ENCODE measurements around the gene ABRACL.
"Not testable (repeated sequence)": the region's sequence is repeated elsewhere in the genome, so short reads cannot be mapped to it uniquely, and the experiment has no call there.

Gene ABRACL, protein sequence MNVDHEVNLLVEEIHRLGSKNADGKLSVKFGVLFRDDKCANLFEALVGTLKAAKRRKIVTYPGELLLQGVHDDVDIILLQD

DNA sequence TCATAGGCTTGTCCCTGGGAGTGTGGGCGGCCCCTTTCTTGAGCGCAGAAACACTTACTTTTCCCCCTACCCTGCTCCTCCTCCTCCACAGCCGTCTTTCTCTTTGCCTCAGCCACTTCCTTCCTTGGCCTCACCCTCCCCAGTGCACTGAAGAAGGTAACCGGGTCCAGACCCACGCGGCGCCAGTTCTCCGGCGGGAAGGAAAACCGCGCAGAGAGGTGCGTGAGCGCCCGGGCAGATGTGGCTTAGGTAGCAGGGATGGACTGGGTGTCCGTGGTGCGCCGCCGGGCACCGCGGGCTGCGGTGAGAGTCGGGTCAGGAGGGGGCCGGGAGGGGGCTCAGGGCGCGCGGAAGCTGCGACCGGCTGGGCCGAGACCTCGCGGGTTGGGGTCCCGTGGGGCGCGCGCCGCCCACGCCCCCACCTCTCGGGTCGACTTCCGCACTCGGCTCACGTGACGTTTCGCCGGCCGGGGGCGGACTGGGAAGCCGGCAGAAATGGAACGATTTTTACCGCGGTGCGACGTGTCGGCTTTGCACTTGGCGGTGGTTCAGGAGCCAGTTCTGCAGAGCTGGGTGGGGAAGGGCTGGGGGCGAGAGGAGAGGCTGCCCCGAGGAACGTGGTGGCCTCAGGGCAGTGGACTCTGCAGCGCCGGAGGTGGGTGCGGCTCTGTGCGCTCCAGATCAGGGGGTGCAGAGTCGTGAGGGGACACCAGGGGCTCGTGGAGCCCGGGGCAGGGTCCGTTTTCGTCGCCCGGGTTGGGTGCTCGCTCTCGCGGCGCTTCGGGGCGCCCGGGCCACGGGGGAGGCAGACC, at the start of gene ABRACL:
TSS of gene ABRACL (plus strand) at position 88 of the 812 bp plus-strand sequence. CDS start 5,416 bp downstream, outside the sequence.
- DNase-seq (ENCODE audit: low spot score), result peak; percentile 37

DNA sequence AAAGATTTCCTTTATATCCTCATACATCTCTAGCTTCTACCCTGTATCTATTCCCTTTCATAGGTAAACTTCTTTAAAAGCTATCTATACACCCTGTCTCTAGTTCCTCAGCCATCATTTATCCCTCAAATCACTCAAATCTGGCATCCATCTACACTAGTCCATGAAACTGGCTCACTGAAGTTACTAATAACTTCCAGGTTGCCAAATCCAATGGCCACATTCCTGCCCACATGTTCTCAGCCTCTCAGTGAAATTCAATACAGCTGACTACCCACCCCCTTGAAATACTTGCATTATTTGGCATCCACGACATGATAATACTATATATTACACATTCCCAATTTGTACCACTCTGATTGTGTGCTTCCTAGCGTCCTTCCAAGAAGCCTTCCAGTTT, 49.2 kb upstream of the ABRACL start:
- no peak for DNase-seq (ENCODE audit: low spot score)

DNA sequence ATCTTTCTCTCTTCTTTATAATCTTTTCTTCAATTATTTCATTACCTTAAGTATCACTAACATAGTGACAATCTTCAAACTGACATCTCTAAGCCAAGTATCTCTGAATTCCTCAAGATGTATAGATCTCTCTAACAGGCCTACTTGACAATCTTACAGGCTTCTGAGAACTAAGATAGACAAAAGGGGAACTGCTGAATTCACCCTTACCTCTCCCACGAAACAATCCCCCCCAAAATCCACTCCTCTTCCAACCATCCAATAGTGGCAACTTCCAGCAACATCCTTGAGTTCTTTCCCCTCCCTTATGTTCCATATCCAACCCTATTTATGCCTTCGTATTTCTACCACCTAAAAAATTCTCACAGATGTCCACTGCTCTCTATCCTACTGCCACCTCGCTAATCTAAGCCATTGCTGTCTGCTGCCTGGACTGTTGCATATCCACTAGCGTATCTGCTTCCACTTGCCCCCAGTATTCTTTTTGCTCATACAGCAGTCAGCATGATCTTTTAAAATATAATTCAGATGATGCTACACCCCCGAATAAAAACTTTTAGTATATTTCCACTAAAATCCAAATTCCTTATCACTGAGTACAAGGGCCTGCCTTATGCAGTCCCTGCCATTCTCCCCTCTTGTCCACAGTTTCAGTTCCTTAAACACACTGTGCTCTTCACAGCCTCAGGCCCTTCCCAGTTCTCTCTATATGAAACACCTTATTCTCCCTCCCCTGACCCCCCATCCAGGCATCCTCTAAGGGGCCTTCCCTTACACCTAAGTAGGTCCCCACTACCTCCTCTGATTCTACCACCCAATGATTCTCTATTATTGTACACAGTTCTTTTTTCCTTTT, 48.5 kb upstream of the ABRACL start:
- no peak for DNase-seq (ENCODE audit: low spot score)

DNA sequence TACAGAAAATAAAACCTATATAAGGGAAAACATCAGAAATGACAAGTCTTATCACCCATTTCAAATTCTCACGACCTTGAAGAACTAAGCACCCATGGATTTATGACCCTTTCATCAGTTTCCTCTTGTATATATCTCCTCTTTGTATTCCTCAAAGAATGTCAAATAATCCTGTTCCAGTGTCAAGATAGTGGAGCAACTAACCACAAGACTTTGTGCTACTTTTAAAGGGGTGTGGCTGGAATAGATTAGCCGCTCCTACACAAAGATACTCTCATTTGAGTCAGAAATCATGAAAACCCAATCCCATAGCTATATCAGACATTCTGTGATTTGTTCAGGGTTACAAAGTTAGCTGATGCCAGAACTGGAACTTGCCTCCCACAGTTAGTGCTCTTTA, 47.1 kb upstream of the ABRACL start:
- DNase-seq (ENCODE audit: low spot score), result no peak

DNA sequence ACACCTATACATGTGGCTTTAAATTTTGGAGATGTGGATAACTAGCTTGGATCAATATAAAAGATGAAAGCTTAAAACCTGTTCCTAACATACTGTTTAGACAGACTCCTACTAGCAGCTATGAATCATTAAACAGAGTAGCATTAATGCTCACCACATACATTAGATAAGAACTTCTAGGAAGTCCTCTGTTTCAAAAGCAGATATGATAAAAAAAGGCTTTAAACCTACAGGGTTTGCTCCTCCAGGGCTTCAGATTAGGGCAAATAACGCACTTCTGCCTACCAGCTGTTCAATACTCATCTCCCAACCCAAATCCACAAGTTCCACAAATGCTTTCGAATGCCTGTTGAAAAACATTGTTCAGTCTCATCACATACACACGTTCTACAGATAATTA, 42.0 kb upstream of the ABRACL start:
- DNase-seq (ENCODE audit: low spot score), result no peak

DNA sequence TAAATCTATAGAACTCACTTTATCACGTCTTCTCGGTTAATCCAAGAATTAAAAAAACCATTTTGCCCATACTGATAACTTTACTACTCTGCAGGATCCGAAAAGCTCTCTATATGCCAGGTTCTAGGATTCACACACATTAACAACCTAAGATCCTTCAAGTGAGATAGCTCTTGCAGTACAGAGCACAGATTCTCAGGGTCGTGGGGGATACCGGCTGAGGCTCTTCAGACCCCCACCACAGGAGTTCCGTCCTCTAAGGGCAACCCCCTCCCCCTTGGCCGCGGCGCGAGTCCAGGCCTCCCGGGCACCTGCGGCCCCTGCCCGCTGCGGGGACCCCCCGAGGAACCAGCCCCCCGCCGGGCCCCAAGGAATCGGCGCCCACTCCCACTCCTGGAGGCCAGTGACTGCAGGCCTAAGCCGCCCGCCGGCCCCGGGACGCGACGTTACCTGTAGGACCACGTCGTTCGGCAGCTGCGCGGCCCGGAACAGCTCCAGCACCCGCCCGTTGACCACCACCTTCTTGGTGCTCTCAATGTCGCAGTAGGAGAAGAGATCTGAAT, 41.4 kb upstream of the ABRACL start:
- no peak for DNase-seq (ENCODE audit: low spot score)

DNA sequence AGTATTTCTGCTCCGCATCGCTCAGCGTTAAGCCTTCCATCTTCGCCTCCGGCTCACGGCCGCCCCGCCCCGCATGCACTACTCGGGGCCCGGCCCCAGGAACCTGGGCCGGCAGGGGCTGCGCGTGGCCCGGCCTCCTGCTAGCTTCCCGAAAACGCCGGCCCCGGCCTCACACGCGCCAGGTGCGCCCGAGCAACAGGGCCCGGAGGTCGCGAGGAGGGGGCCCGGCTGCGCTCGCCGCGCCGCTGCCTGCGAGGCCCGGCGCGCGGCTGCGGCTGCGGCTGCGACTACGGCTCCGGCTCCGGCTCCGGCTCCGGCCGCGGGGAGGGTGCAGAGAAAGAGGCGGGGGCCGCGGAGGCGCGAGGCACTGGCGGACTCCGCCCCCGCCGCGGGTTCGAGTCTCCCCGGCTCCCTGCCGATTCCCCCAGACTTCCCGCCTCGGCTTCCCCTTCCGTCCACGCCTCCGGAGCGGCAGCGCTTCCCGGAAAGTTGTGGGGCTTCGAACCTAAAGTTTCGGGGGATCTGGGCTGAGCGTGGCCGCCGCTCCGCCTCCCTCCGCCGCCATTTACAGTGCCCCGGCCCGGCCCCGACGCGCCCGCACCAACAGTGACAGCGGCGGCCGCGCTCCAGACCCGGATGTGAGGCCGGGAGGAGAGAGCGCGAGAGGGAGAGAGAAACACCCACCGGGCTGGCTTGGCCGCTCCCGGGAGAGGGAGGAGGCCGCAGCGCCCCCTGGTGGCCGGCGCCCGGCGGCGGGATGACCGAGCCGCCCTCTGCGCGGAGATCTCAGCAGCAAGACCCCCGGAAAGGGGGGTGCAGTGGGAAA, 40.7 kb upstream of the ABRACL start, which contains the start of gene REPS1:
TSS of gene REPS1 (minus strand) at position 611 of the 826 bp plus-strand sequence. CDS start at position 40, 571 bp downstream.
- DNase-seq (ENCODE audit: low spot score), result peak; percentile 84

DNA sequence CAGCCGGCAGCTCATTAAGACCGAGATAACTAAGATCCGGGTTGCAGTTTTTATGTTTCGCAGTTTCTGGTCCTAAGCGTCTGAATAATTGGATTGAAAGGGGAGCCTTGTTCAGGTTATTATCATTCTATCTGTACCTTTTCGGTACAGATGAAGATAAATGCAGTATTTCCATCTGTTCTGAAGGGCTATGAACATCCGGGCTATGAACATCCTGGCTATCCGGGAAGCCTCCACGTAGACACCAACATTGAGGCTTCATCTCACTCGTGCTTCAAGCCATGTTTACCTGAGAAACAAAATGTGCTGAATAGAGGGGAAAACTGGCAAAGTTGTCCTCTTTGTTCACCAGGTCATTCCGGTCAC, 40.1 kb upstream of the ABRACL start:
- no peak for DNase-seq (ENCODE audit: low spot score)

DNA sequence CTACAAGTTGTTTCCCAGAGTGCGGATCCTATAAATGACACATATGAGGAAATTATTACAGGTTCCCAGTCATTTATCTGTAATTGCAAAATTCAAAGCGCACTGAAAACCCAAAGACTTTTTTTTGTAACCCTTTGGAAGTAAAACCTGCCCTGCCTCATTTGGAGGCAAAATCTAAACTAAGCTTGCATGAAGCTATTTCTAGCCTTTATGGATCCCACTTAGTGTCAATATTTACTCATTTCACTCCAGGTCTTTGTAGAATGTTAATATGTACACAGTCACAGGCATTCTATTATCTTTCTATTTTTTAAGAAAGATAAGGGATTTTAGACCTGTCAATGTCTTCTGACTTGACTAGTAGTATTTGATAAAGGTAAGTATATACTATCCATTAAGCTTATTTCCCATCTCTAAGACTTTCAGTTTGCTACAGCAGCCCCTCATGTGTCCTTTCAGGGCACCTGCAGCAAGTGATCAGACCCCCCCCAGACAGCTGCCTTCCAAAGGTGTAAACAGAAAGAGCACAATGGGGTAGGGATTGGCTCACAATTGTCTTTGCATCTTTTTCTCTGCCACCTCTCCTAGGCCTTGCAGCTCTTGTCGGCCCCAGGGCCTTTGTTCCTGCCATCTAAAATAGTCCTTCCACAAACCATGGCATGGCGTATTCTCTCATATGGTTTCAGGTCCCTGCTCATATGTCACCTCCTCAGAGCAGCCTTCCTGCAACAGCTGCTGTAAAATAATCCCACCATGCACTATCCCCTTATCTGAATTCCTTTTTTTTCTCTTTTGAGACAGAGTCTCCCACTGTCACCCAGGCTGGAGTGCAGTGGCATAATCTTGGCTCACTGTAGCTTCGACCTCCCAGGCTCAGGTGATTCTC, 39.2 kb upstream of the ABRACL start:
- no peak for DNase-seq (ENCODE audit: low spot score)

DNA sequence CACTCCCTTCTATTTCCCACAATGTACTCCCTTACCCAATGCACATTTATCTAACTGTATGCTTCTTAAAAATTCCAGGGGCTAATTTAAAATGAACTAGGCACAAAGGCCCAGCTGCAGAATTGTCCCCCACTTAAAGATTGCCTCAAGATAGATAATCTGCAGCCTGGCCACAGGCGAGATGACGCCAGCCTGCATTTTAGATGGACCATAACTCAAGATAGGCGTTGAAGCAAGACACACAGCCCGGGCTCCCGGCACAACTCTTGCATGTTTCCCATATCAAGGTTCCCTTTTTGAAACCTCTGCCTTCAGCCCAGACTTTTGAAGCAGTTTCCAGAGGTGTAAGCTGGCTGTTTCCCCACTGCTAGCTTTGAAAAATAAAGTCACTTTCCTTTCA, 37.3 kb upstream of the ABRACL start:
- DNase-seq (ENCODE audit: low spot score), result no peak

DNA sequence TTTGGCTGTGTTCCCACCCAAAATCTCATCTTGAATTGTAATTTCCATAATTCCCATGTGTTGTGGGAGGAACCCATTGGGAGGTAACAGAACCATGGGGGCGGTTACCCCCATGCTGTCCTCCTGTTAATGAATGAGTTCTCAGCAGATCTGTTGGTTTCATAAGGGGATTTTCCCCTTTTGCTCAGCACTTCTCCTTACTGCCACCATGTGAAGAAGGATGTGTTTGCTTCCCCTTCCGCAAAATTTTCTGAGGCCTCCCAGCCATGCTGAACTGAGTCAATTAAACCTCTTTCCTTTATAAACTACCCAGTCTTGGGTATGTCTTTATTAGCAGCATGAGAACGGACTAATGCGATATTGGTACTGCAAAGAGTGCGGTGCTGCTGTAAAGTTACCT, 35.6 kb upstream of the ABRACL start:
- not testable (repeated sequence) for DNase-seq (ENCODE audit: low spot score)

DNA sequence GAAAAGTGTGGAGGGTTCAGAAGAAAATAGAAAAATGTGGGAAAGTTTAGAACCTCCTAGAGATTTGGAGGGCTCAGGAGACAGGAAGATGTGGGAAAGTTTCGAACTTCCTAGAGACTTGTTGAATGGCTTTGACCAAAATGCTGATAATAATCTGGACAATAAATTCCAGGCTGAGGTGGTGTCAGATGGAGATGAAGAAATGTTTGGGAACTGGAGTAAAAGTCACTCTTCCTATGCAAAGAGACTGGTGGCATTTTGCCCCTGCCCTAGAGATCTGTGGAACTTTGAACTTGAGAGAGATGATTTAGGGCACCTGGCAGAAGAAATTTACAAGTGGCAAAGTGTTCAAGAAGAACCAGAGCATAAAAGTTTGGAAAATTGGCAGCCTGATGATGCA, 35.1 kb upstream of the ABRACL start:
- DNase-seq (ENCODE audit: low spot score), result not testable (repeated sequence)

DNA sequence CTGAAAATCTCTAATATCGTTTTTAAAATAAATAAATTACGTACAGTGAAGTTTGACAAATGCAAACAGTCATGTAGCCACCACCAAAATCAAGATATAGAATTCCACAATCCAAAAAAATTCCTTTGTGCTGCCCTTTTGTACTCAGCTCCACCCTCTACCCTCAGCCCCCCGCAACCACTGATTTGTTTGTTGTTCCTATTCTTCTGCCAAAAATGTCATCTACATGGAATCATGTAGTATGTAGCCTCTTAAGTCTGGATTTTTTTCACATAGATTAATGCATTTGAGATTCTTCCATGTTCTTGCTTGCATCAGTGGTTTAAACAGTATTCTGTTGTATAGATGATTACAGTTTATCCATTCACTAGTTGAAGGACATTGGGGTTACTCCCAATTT, 32.0 kb upstream of the ABRACL start:
- DNase-seq (ENCODE audit: low spot score), result no peak

DNA sequence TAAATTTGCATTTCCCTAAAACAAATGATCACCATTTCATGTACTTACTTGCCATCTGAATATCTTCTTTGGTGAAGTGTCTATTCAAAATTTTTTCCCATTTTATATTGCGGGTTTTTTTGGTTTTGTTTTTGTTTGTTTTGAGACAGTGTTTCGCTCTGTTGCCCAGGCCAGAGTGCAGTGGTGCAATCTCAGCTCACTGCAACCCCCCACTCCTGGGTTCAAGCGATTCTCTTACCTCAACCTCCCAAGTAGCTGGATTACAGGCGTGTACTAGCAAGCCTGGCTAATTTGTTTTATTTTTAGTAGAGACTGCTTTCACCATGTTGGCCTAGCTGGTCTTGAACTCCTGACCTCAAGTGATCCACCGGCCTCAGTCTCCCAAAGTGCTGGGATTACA, 31.4 kb upstream of the ABRACL start:
- no peak for DNase-seq (ENCODE audit: low spot score)

DNA sequence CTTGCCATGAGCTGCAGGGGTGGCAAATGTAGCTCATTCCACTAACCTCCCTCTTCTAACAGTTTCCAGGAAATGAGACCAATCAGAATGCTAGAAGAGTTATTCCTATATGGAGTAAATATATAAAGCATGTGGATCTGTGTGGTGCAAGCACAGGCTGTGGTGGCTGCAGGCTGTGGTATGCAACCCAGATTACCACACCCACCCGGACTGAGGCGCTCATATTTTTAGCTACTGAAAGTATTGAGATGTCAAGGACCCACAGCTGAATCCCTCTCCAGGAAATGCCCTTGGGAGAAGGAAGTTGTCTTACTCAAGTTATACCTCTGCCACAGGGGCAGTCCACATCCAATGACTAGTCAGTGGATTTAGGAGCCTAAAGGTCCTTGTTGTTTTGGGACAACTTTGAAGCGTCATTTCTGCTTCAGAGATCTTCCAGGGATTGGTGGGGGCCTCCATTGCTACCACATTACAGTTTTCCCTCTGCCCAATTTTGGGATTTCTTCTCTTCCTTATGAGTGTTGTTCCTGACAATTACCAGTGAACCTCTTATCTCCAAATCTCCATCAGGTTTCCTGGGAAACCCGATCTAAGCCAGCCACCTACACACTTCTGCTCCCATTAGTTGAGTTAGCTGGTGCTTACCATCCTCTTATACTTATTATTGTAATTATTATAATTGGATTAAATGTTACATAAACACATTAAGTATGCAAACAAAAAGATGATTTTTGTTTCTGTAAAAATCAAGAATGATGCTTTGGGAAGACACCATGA, 28.4 kb upstream of the ABRACL start:
- DNase-seq (ENCODE audit: low spot score), result no peak

DNA sequence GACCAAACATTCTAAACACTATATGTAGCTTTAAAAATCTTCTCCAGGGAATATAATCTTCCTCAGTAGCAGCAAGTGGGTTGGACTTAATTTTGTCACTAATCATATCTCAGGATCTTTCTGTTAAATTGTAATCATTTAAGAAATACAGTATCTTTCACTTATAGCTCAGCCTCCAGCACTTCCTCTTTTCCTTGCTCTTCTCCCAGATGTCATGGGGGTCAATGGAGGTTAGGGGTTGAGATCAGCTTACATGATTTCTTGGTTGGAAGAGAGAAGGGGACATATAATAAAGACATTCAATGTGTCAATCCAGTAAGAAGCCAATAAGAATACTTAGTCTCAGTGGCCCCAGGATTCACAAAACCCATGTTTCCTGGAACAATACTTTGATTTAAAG, 24.8 kb upstream of the ABRACL start:
- DNase-seq (ENCODE audit: low spot score), result no peak

DNA sequence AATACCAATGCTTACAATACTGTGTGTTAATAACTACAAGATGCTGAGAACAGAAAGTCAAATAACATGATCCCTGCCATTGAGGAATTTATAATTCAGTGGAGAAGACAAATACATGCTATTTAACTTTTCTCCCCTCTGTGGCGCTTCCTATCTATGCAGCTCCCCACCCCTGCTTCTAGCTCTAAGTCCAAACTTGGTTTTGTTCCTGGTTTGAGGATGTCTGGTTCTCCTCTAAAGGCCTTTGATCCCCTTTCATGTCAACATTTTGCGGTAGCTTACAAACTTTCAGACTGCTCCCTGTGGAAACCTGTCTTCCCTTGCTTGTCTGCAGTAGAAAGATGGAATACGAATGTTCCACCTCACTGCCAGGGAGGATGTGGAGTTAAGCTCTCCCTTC, 22.1 kb upstream of the ABRACL start:
- DNase-seq (ENCODE audit: low spot score), result no peak

DNA sequence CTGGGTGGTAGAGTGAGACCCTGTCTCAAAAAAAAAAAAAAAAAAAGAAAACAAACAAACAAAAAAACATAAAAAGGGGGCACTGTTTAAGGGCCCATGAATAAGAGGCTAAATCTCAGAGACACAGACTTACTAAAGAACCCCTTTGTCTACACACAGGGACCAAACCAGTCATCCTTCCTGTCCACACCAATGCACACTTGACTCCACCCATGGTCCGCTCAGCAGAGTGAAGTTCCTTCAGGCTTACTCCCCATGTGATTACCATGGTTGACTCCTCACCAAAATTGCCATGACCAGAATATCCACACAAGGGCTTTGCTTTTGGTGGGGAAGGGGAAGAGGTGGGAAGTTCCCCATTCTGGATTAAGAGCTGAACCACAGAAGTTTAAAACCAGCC, 21.1 kb upstream of the ABRACL start:
- DNase-seq (ENCODE audit: low spot score), result no peak

DNA sequence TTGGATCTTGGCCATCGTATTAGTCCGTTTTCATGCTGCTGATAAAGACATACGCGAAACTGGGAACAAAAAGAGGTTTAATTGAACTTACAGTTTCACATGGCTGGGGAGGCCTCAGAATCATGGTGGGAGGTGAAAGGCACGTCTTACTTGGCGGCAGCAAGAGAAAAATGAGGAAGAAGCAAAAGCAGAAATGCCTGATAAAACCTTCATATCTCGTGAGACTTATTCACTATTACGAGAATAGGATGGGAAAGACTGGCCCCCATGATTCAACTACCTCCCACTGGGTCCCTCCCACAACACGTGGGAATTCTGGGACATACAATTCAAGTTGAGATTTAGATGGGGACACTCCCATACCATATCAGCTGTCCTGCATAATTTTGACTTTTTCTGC, 20.4 kb upstream of the ABRACL start:
- no peak for DNase-seq (ENCODE audit: low spot score)

DNA sequence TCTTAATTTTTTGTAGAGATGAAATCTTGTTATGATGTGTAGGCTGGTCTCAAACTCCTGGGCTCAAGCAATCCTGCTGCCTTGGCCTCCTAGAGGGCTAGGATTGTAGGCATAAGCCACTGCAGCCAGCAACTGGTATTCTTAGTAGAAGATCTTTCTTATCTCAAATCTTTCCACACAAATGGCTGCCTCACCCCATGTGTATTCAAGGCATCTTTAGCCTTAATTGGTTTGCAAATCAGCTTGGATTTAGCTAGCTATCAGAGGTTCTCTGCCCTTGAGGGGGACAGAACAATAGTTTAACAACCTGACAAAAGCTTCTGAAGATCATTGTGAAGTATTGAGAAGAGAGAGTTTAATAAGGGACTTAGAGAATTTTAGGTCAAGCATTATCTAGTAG, 17.9 kb upstream of the ABRACL start:
- DNase-seq (ENCODE audit: low spot score), result no peak

Data from pons (tissue), 1 donor.